ENCODE data around the gene ORMDL3.

- TF ChIP-seq CTCF (IDR thresholded peaks at IDR 0.05; ENCODE audit: low read depth, low read length): no peak
- TF ChIP-seq EZH2phosphoT487 (IDR thresholded peaks at IDR 0.05; ENCODE audit: low read depth): no peak
Measured at GRCh38 chr17:39946551-39947330, 19.3 kb upstream of the ORMDL3 start.

Measured in OCI-LY3 (cell line).